Mucosa of rectum (tissue), 2 donors: ENCODE measurements around the gene RIPOR1.

Source experiments
- H3K27ac ChIP-seq, 2 donors: one replicate each; pipeline ENCODE4 v1.7.0; 2013; ENCODE audit warnings: inconsistent platforms in 2 of 2, low read depth in 2 of 2, low read length in 2 of 2
- H3K27me3 ChIP-seq, 2 donors: one replicate each; pipeline ENCODE4 v1.7.0; 2013; ENCODE audit warnings: low read length in 2 of 2; ENCODE audit not compliant: control insufficient read depth in 2 of 2, insufficient read depth in 2 of 2
- H3K36me3 ChIP-seq, 2 donors: one replicate each; pipeline ENCODE4 v1.7.0; 2013; ENCODE audit warnings: low read length in 2 of 2; ENCODE audit not compliant: control insufficient read depth in 2 of 2, insufficient read depth in 2 of 2
- H3K4me1 ChIP-seq, 2 donors: one replicate each; pipeline ENCODE4 v1.7.0; 2013; ENCODE audit warnings: low read length in 2 of 2, mild to moderate bottlenecking in 1 of 2; ENCODE audit not compliant: control insufficient read depth in 2 of 2, insufficient read depth in 2 of 2
- H3K4me3 ChIP-seq, 2 donors: one replicate each; pipeline ENCODE4 v1.7.0; 2013; ENCODE audit warnings: low read length in 2 of 2
- H3K9ac ChIP-seq, 2 donors: one replicate each; pipeline ENCODE4 v1.7.0; 2013; ENCODE audit warnings: low read length in 2 of 2, low read depth in 1 of 2, mild to moderate bottlenecking in 1 of 2
- H3K9me3 ChIP-seq, 2 donors: one replicate each; pipeline ENCODE4 v1.7.0; 2013; ENCODE audit warnings: low read length in 2 of 2; ENCODE audit not compliant: control insufficient read depth in 2 of 2
- donor health status: healthy.
- donor health status: Normal muscosa, but diverticular disease.

RIPOR1 gene

DNA sequence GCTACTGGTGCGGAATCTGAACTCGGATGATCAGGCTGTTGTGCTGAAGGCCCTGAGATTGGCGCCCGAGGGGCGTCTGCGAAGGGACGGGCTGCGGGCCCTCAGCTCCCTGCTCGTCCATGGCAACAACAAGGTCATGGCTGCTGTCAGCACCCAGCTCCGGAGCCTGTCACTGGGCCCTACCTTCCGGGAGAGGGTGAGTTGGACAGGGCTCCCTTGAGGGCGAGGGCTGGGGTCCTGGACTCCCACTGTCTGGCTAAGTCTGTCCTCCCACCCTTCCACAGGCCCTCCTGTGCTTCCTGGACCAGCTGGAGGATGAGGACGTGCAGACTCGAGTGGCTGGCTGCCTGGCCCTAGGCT is 17.0 kb downstream of the RIPOR1 start:
- Histone ChIP-seq H3K4me3 (no peak overlapping the region), H3K27me3 (no peaks in the 10 kb centered on the region), H3K9ac (no peak overlapping the region), H3K9me3 (no peaks in the 10 kb centered on the region), H3K27ac (no peak overlapping the region), H3K4me1 (peaks cover 27 to 28% of the 10 kb centered on the region in 2 donors), H3K36me3 (peaks cover 6 to 35% of the 10 kb centered on the region in 2 donors)

DNA sequence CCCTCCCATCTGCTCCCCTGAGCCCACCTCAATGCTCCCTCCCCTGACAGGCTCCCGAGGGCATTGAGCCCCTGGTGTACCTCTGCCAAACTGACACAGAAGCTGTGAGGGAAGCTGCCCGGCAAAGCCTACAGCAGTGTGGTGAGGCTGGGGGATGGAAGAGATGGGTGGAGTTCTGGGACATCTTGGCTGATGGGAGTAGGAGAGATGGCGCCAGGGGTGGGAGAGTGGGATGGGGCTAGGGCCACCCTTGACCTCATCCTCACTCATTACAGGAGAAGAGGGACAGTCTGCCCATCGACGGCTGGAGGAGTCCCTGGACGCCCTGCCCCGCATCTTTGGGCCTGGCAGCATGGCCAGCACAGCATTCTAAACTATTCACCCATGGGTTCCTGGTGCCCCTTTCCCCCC is 17.5 kb downstream of the RIPOR1 start:
- no peak overlapping the region for H3K9ac ChIP-seq
- no peaks in the 10 kb centered on the region for H3K9me3 ChIP-seq
- H3K27me3 ChIP-seq, result no peaks in the 10 kb centered on the region
- peak overlapping the region in 1 of 2 donors; percentile 78 for H3K27ac ChIP-seq
- peaks cover 27 to 28% of the 10 kb centered on the region in 2 donors for H3K4me1 ChIP-seq
- peaks cover 3 to 32% of the 10 kb centered on the region in 2 donors for H3K36me3 ChIP-seq
- no peak overlapping the region for H3K4me3 ChIP-seq

DNA sequence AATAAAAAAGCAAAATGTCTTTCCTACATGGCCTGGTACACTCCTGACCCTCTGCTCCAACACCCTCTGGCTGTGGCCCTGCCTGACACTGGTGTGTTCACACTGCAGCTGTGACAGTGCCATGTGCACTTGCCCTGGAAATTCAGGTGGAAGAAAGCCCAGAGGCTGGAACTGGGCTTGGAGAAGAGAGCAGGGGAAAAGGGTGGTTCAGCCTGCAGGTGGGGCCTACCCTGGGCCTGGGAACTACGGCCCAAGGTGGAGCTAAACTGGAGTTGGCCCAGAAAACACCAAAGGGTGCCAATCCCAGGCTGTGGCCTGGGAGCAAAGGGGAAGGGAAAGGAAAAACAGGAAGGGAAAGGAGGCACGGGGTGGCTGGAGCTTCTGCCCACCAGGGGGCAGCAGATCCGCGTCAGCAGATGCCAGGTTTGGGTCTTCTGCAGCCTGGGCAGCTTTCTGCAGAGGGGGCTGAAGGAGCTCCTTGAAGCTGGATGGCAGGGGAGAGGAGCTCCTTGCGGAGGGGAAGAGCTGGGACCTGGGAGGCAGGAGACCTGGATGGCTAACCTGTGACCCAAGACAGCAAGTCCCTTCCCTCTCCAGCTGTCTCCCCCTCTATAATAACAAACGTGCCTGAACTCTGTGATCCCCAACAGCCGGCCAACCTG is 18.3 kb downstream of the RIPOR1 start:
- Histone ChIP-seq H3K36me3 (peaks cover 0 to 24% of the 10 kb centered on the region in 2 donors), H3K27me3 (no peaks in the 10 kb centered on the region), H3K27ac (peak overlapping the region; percentile 52 to 78), H3K4me3 (peak overlapping the region; percentile 37 to 50), H3K9me3 (no peaks in the 10 kb centered on the region), H3K9ac (peak overlapping the region; percentile 10 to 34), H3K4me1 (peaks cover 27 to 28% of the 10 kb centered on the region in 2 donors)

DNA sequence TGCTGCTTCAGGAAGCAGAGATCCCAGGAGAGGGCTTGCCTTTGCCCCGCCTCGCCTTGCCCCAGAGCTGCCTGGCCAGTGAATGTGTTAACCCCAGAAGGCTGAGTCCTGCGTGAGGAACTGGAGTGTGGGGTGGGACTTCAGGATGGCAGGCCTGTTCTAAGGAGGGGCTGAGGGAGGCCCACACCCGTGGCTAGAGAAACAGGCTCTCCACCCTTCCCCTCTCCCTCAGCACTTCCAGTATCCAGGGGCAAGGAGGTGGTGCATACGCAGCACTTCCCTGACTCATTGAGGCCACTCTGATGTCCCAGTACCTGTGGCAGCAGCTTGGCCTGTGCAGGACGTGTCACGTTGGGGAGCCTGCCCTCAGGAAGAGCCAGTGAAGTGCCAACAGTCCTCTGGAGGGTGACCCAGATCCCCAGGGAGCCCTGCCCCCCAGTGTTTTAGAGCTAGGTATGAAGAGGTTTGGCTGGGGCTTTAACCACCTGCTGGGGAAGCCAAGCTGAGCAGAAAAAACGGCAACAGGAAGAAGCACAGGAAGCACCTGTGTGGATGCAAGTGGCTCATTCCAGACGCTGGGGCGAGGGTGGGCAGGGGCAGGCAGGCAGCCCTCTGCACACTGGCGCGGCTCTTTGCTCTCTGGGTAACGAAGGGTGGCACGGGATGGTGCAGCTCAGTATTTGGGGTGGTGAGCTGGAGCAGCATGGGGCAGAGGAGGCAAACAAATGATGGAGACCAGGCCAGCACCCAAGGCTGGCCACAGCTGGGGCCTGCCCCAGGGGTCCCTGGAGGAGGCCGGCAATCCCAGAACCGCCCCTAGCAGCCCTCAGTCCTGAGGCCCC is 19.0 kb downstream of the RIPOR1 start:
- peak overlapping the region; percentile 20 to 50 for H3K4me3 ChIP-seq
- H3K36me3 ChIP-seq, result peaks cover 0 to 19% of the 10 kb centered on the region in 2 donors
- no peaks in the 10 kb centered on the region for H3K27me3 ChIP-seq
- peaks cover 27 to 31% of the 10 kb centered on the region in 2 donors for H3K4me1 ChIP-seq
- H3K9me3 ChIP-seq, result no peaks in the 10 kb centered on the region
- H3K9ac ChIP-seq, result no peak overlapping the region
- H3K27ac ChIP-seq, result peak overlapping the region; percentile 41 to 78

DNA sequence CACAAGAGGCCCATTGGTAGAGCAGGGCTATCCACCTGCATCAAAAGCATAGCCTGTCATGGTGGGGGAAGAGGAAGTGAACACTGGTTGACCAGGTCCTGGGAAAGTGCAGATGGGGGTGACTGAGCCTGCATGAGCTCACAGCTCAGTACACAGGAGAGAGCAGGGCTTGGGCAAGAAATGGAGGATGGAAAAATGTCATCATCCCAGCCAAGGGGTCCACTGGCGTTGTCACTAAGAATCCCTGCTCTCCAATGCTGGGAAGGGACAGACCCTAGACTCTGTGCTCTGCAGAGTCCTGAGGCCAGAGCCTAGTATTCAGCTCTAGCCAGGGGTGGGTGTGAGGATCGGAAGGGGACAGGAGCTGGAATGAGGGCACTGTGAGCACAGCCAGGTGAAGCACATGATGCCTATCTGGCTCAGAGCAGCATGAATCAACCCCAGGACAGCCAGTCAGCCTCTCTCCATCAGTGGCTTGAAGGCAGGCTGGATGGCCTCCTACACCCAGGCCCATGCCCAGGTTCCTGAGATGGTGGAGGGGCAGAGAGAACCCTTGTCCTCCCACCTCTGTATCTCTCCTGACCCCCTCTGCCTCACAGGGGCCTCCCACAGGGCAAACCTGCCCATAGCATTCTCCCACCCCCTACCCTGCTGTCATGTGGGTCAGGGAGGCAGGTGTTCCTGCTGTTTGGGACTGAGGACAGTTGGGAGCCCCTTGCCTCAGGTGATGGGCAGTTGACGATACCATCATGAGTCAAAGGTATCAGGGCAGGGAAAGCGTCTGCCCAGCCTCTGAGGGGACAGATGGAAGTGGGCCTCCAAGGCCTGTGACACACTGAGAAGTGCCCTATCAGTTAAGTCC is 19.9 kb downstream of the RIPOR1 start:
- Histone ChIP-seq H3K4me1 (peaks cover 27 to 31% of the 10 kb centered on the region in 2 donors), H3K36me3 (peaks cover 0 to 17% of the 10 kb centered on the region in 2 donors), H3K9ac (no peak overlapping the region), H3K9me3 (no peaks in the 10 kb centered on the region), H3K27ac (peak overlapping the region; percentile 41 to 78), H3K27me3 (no peaks in the 10 kb centered on the region), H3K4me3 (no peak overlapping the region)

DNA sequence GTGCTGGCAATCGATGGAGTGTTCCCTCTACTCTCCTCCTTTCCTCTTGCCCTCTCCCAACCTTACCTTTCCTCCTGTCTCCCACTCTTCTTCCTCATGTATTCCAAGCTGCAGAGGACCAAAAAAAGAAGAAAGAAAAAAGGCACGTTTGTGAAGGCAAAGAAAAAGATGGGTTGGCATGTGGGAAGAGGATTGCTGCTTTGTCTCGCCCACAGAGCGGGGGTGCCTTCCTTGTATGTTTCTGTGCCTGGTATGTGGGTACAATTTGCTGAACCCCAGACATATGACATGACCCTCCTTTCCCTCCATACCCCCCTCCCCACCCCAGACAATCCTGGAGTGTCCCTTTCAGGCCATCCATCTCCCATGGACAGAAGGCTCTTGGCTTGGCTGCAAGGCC is 20.6 kb downstream of the RIPOR1 start:
- Histone ChIP-seq H3K4me3 (no peak overlapping the region), H3K4me1 (peaks cover 27 to 31% of the 10 kb centered on the region in 2 donors), H3K27ac (peak overlapping the region in 1 of 2 donors; percentile 78), H3K9ac (no peak overlapping the region), H3K9me3 (no peaks in the 10 kb centered on the region), H3K27me3 (no peaks in the 10 kb centered on the region), H3K36me3 (peaks cover 0 to 17% of the 10 kb centered on the region in 2 donors)

DNA sequence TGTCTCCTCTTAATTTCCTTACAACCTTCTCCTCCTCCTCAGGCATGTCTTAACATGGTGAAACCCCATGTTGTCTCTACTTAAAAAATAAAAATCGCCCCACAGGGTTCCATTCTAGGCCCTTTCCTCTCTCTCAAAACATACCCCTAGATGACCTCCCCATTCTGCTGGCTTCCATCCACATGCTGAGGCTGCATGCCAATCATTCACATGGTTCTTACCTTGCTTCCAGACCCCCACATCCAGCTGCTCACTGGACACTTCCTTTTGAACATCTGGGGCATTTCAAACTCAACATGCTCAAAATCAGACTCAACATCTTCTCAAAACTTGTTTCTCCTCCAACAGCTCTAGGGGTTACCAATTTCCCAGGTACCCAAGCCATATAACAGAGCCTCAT is 21.3 kb downstream of the RIPOR1 start:
- peaks cover 0 to 13% of the 10 kb centered on the region in 2 donors for H3K36me3 ChIP-seq
- no peak overlapping the region for H3K4me3 ChIP-seq
- H3K27ac ChIP-seq, result no peak overlapping the region
- H3K9me3 ChIP-seq, result no peaks in the 10 kb centered on the region
- no peaks in the 10 kb centered on the region for H3K27me3 ChIP-seq
- no peak overlapping the region for H3K9ac ChIP-seq
- peaks cover 27 to 31% of the 10 kb centered on the region in 2 donors for H3K4me1 ChIP-seq

DNA sequence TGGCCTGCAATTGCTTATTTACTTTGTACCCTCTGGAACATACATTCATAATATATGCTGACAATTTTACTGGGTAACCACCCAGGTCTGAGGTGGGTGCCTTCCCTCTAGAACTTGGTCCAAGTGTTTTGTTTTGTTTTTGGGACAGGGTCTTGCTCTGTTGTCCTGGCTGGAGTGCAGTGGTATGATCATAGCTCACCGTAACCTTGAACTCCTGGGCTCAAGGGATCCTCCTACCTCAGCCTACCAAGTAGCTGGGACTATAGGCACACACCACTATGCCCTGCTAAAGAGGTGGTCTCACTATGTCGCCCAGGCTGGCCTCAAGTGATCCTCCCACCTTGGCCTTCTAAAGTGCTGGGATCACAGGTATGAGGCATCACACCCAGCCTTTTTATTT is 22.5 kb downstream of the RIPOR1 start:
- peaks cover 0 to 4% of the 10 kb centered on the region in 2 donors for H3K36me3 ChIP-seq
- H3K4me1 ChIP-seq, result peaks cover 25 to 30% of the 10 kb centered on the region in 2 donors
- H3K4me3 ChIP-seq, result no peak overlapping the region
- no peaks in the 10 kb centered on the region for H3K9me3 ChIP-seq
- H3K27me3 ChIP-seq, result no peaks in the 10 kb centered on the region
- no peak overlapping the region for H3K27ac ChIP-seq
- no peak overlapping the region for H3K9ac ChIP-seq

DNA sequence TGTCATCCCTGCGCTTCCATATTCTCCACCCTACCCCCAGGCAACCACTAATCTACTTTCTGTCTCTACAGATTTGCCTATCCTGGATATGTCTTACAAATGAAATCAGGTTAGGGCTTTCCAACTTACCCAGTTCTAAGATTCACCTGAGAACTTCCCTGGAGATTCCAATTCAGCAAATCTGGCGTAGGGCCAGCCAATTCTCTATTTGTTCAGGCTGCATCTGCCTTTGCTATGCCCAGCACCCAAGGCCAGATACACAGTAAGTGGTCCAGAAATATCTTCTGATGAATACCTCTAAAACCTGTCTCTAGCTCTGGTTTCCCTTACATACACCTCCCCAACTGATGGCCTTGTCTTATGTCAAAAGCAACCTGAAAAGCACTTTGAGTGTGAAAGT is 23.3 kb downstream of the RIPOR1 start:
- no peak overlapping the region for H3K9ac ChIP-seq
- peaks cover 19 to 22% of the 10 kb centered on the region in 2 donors for H3K4me1 ChIP-seq
- no peaks in the 10 kb centered on the region for H3K27me3 ChIP-seq
- peaks cover 0 to 3% of the 10 kb centered on the region in 2 donors for H3K36me3 ChIP-seq
- H3K27ac ChIP-seq, result no peak overlapping the region
- H3K9me3 ChIP-seq, result no peaks in the 10 kb centered on the region
- H3K4me3 ChIP-seq, result no peak overlapping the region
